CD4-positive, alpha-beta T cell treated with Interleukin-6 at 100 ng/mL for 8 hours (primary cell): ENCODE measurements around the gene SPRN.
"Not testable (repeated sequence)": the region's sequence is repeated elsewhere in the genome, so short reads cannot be mapped to it uniquely, and the experiment has no call there.

Source experiments
- DNase-seq: peaks from one replicate; pipeline ENCODE4 v3.0.0-alpha.2; 2020; ENCODE audit warnings: mixed read lengths, low spot score

Gene SPRN

GRCh38 chr10:133386951-133387350, 37.5 kb downstream of the SPRN start:
- DNase-seq, result not testable (repeated sequence)

DNA sequence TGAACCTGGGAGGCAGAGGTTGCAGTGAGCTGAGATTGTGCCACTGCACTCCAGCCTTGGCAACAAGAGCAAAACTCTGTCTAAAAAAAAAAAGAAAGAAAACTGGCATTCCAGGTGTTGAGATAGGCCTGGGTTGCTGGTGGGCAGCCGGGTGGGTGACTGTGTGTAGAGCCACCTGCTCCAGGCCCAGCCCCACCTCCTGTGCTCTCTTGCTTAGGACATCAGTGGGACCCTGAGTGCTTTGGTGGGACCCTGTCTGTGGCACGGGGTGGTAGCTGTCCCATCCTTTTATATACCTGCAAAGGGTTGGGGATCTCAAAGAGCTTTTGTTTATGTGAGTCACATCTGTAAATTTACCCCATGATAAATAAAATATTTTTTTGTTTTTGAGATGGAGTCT, 39.2 kb downstream of the SPRN start:
- no peak for DNase-seq

DNA sequence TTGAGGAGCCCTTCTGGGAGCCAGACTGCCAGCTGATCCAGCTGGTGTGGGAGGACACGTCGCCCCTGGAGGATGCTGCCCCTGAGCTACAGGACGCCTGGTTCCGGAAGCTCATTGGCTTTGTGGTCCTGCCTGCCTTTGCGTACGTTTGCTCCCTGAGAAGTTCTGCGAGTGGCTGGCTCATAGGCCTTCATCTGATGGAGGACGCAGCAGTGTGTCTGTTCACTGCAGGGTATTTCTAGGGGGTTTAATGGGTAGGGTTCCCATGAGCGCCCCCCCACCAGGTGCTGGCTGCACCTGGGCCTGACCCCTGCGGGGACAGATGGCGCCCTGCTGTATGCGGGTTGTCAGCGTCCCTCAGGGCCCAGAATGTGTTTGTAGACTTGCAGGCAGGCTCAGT, 40.4 kb downstream of the SPRN start:
- no peak for DNase-seq

DNA sequence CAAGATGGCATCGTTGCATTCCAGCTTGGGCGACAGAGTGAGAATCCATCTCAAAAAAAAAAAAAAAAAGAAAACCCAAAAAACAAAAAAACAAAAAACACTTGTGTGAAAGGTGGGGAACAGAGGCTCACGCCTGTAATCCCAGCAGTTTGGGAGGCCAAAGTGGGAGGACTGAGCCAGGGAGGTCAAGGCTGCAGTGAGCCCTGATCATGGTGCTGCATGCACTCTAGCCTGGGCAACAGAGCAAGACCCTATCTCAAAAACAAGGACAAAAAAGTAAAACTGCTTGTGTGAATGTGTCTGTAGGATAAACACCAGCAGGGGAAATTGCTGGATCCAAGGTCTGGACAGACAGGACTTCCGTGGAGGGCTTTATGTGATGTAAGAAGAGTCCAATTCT, 40.9 kb downstream of the SPRN start:
- DNase-seq, result no peak

DNA sequence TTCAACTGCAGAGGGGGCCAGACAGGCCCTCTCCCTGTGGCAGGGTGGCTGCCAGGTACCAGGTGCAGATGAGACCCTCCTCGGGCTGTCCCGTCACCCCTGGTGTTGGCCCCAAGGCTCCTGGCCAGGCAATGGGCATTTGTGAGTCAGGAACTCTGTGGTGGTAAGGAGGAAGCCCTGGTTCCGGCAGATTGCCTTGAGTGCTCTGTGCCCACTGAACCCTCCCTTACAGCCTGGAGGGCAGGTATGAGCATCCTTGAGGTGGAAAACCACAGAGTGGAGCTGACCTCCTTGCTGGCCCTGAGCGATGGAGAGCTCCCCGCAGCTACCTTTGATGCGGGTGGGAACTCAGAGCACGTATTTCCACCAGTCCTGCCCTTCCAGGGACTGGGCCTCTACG, 43.4 kb downstream of the SPRN start:
- no peak for DNase-seq

DNA sequence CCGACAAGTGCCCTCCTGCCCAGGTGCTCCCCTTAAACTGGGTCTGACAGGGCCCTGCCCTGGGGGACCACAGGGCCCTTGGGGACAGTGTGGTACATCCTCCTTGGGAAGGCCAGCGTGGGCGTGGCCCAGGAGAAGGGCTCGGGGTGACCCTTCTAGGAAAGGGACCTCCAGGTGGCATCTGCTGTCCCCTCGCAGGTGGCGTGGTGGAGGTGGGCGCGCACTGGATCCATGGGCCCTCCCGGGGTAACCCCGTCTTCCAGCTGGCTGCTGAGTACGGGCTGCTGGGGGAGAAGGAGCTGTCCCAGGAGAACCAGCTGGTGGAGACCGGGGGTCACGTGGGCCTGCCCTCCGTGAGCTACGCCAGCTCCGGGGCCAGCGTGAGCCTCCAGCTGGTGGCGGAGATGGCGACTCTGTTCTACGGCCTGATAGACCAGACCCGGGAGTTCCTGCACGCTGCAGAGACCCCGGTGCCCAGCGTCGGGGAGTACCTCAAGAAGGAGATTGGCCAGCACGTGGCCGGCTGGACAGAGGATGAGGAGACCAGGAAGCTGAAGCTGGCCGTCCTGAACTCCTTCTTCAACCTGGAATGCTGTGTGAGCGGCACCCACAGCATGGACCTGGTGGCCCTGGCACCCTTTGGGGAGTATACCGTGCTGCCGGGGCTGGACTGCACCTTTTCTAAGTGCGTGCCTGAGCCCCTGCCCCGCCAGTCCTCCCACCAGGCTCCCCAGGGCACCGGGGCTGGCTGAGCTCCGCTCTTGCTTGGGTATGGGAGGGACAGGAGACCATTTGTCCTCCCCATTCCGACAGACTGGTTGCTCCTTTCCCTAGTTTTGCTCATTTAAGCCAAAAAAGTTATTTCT, 44.4 kb downstream of the SPRN start:
- no peak for DNase-seq

- DNase-seq, result peak; percentile 51
Observed at GRCh38 chr10:133379152-133379800, 45.1 kb downstream of the SPRN start, which contains the start of gene PAOX. TSS of gene PAOX (plus strand) at chr10:133379262. CDS start at chr10:133379317, 55 bp downstream.

GRCh38 chr10:133378251-133379096, 46.0 kb downstream of the SPRN start:
- peak; percentile 52 for DNase-seq

- DNase-seq, result no peak
Observed at GRCh38 chr10:133377818-133378250, 46.6 kb downstream of the SPRN start.

GRCh38 chr10:133377025-133377817, 47.2 kb downstream of the SPRN start:
- no peak for DNase-seq

DNA sequence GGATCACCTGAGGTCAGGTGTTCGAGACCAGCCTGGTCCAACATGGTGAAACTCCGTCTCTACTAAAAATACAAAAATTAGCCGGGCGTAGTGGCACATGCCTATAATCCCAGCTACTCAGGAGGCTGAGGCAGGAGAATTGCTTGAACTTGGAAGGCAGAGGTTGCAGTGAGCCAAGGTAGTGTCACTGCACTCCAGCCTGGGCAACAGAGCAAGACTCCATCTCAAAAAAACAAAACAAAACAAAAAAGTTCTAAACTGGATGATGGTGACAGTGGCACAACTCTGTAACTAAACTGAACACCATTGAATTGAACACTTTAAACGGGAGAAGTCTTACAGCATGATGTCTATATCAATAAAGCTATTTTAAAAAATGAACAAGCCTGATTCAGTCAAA, 48.2 kb downstream of the SPRN start:
- DNase-seq, result not testable (repeated sequence)

DNA sequence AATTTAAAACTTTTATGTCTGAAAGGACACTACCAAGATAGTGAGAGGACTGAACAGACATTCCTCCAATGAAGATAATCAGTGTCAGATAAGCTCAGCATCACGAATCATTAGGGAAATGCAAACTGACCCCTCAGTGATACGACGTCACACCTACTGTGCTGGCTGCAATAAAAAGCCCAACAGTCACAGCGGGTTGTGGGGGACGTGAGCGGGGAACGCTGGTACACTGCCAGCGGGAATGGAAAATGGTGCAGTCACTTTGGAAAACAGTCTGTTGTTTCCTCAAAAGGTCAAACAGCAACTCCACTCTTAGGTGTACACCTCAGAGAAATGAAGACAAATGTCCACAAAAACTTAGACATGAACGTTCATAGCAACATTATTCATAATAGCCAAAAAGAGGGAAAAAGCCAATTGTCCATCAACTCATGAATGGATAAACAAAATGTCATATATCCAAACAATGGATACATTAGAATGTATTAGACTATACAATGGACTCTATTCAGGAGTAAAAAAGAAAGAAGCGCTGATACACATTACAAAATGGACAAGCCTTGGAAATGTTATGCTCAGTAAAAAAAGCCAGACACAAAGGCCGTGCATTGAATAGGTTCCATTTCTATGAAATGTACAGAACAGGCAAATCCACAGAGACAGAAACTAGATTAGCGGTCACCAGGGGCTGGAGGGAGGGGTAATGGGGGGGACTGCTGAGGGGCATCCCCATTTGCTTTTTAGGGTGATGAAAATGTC, 48.9 kb downstream of the SPRN start:
- no peak for DNase-seq

- peak; percentile 91 for DNase-seq
Observed at GRCh38 chr10:133373174-133374090, 51.0 kb downstream of the SPRN start, which contains the start of gene ECHS1. TSS of gene ECHS1 (minus strand) at chr10:133373354. CDS start at chr10:133373333, 21 bp downstream.

GRCh38 chr10:133372507-133372906, 51.9 kb downstream of the SPRN start:
- no peak for DNase-seq
